Endothelial cell of umbilical vein (primary cell): ENCODE data around the gene SEC11C.

Experiments
- CTCF ChIP-seq, 2 donors: IDR thresholded peaks; 1 replicate in 1 of 2; 2 replicates in 1 of 2; pipeline ENCODE4 v1.5.1; 2011; ENCODE audit warnings: low read length in 2 of 2, mild to moderate bottlenecking in 2 of 2, moderate library complexity in 2 of 2, control low read depth in 1 of 2, inconsistent platforms in 1 of 2, low read depth in 1 of 2; ENCODE audit not compliant: insufficient read depth in 1 of 2; ENCODE audit errors: extremely low read depth in 1 of 2
- EZH2 ChIP-seq: IDR thresholded peaks from 2 replicates; pipeline ENCODE4 v1.6.1; 2012; ENCODE audit warnings: borderline replicate concordance, low read depth, mild to moderate bottlenecking, moderate library complexity, low read length, inconsistent platforms; ENCODE audit not compliant: severe bottlenecking
- MYC ChIP-seq: IDR thresholded peaks from one replicate; pipeline ENCODE4 v1.6.1; 2011; ENCODE audit warnings: mild to moderate bottlenecking, low read depth, low read length
- POLR2A ChIP-seq: IDR thresholded peaks from 2 replicates; pipeline ENCODE4 v1.6.1; 2012; ENCODE audit warnings: low read depth, mild to moderate bottlenecking, control low read depth, low read length

GRCh38 chr18:59144483-59144882 is 4.8 kb downstream of the SEC11C start:
- TF ChIP-seq EZH2 (no peak), CTCF (IDR thresholded peaks at IDR 0.05; ENCODE audit: extremely low read depth in 1 of 2, insufficient read depth in 1 of 2, low read depth in 1 of 2, low read length in 2 of 2) (no peak), POLR2A (no peak), MYC (no peak)
